Activated CD4-positive, alpha-beta T cell treated with anti-CD3 and anti-CD28 coated beads, Interleukin-2, amount 10 ng/mL, durations not matched to agents 7 days and 5 days (primary cell): ENCODE results near the gene RPL7L1. TPM values are rescaled to one million over a fixed set of nuclear protein-coding genes. Genes with fewer than 3 reads are reported as not detected.
"Not testable (repeated sequence)": the region's sequence is repeated elsewhere in the genome, so short reads cannot be mapped to it uniquely, and the experiment has no call there.

Experiments
- CTCF ChIA-PET: fragments of 350-600 bp; sonication (Branson Sonifier 250); formaldehyde crosslinking; loops from one replicate; lab custom pipeline; 2021; ENCODE audit warnings: antibody characterized with exemption; lab: Charles Lee
- POLR2A ChIA-PET: fragments of 350-600 bp; sonication (Branson Sonifier 250); formaldehyde crosslinking; loops from one replicate; lab custom pipeline; 2021; ENCODE audit warnings: antibody characterized with exemption; lab: Charles Lee
- DNase-seq: peaks from one replicate; pipeline ENCODE4 v3.0.0-alpha.2; 2020
- H3K27ac Mint-ChIP-seq: one replicate; pipeline ENCODE4 v1.8.0; 2021; ENCODE audit warnings: mild to moderate bottlenecking, moderate library complexity, mixed read lengths
- H3K27me3 Mint-ChIP-seq: one replicate; pipeline ENCODE4 v1.8.0; 2021; ENCODE audit warnings: mixed read lengths
- H3K36me3 Mint-ChIP-seq: one replicate; pipeline ENCODE4 v1.8.0; 2021; ENCODE audit warnings: low read depth, mixed read lengths
- H3K4me1 Mint-ChIP-seq: one replicate; pipeline ENCODE4 v1.8.0; 2021; ENCODE audit warnings: mixed read lengths
- H3K4me3 Mint-ChIP-seq: one replicate; pipeline ENCODE4 v1.8.0; 2021; ENCODE audit warnings: mild to moderate bottlenecking, moderate library complexity, mixed read lengths
- H3K9me3 Mint-ChIP-seq: one replicate; pipeline ENCODE4 v1.8.0; 2021; ENCODE audit warnings: mixed read lengths
- total RNA-seq, 2 experiments: library from RNA; stranded (reverse); gene quantifications; one replicate each; pipeline ENCODE4 v1.2.3, GENCODE V29; 2021

Gene RPL7L1
- total RNA-seq, 2 experiments from 2014 or later = 68.7 to 74.0 TPM

DNA sequence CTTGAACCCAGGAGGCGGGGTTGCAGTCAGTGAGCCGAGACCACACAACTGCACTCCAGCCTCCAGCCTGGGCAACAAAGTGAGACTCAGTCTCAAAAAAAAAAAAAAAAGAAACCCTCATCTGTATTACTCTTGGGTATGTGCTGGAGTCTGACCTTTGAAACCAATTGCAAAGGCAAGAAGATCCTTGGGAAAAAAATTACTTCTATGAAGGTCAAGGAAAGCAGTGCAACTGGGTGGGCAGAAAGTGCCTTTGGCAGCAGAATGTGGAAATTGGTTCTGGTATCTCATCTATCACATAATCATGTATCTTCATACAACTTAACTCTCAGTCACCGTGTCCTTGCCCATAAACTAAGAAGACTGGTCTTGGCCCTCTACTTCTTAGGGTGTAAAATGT is 7.7 kb upstream of the RPL7L1 start:
- DNase-seq = no peak
- no peaks in the 10 kb centered on the region for H3K27me3 Mint-ChIP-seq
- ChIA-PET CTCF (no interaction called here), POLR2A (no interaction called here)
- H3K9me3 Mint-ChIP-seq = no peaks in the 10 kb centered on the region
- no peak overlapping the region for H3K27ac Mint-ChIP-seq
- H3K4me1 Mint-ChIP-seq = peaks cover 1% of the 10 kb centered on the region
- H3K36me3 Mint-ChIP-seq = peaks cover 7% of the 10 kb centered on the region
- no peak overlapping the region for H3K4me3 Mint-ChIP-seq

DNA sequence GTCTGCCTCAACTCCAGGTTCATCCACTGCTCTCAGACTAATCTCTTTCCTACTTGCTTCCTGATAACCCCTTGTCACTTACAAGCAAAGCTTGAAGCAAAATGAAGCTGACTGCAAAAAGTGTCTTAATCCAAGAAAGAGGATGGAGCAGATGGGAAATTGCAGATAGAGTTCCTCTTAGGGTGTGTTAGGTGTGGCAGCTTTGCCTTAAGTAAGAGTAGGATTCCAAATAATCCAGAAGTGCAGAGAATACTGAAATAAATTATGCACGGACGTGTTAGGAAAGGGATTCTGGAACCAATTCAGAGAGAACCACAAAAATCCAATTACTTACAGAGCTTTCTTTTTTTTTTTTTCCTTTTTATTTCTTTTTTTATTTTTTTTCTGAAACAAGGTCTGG is 6.1 kb upstream of the RPL7L1 start:
- no peaks in the 10 kb centered on the region for H3K9me3 Mint-ChIP-seq
- no peak overlapping the region for H3K27ac Mint-ChIP-seq
- DNase-seq = no peak
- CTCF ChIA-PET = interaction anchor here (1.1 to 1.6 kb wide), 2 partner anchors 10 to 212 kb away, joined by 5 to 8 read pairs; no protein-coding TSS in a partner anchor
- peaks cover 2% of the 10 kb centered on the region for H3K36me3 Mint-ChIP-seq
- POLR2A ChIA-PET = no interaction called here
- no peaks in the 10 kb centered on the region for H3K27me3 Mint-ChIP-seq
- H3K4me3 Mint-ChIP-seq = no peak overlapping the region
- H3K4me1 Mint-ChIP-seq = peaks cover 6% of the 10 kb centered on the region

DNA sequence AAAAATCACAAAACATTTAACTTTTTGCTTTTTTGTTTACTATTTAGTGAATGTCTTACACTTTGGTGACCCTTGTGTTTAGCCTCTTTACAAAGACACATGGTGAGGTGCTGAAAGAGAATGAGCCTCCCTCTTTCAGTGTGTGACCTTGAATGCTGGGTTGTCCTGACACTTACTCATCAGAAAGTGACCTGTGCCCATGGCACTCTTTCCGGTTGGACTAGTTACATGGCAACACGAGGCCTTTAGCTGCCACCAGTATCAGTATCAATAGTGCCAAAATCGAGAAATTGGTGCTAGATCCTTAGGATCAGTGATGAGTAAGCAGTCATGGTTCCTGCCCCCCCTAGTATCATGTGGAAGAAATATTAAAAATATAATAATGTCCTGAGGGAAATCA is 1.7 kb upstream of the RPL7L1 start:
- Mint-ChIP-seq H3K4me3 (peak overlapping the region; percentile 27), H3K36me3 (peaks cover 11% of the 10 kb centered on the region)
- POLR2A ChIA-PET = interaction anchor here (0.6 kb wide), 1 partner anchor 145 kb away, joined by 9 read pairs; no protein-coding TSS in a partner anchor

DNA sequence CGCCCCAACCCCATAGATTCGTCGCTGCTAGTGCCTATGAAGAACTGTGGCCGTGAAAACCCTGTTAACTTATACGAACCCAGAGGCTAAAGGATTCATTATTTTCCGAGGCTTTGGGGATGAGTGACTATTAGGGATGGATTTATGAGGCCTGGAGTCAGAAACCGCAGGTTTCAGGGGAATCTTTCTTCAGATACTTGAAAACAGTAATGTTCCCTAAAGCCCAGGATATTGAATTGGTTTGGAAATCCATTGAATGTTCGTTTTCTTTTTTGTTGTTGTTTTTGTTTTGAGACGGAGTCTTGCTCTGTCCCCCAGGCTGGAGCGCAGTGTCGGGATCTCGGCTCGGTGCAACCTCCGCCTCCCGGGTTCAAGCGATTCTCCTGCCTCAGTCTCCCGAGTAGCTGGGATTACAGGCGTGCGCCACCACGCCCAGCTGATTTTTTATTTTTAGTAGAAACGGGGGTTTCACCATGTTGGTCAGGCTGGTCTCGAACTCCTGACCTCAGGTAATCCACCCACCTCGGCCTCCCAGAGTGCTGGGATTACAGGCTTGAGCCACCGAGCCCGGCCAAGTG is 913 bp downstream of the RPL7L1 start:
- H3K36me3 Mint-ChIP-seq = peaks cover 30% of the 10 kb centered on the region
- H3K9me3 Mint-ChIP-seq, DNase-seq, H3K27me3 Mint-ChIP-seq: not testable (repeated sequence)
- ChIA-PET POLR2A (interaction anchor here (0.6 to 1.2 kb wide), 4 partner anchors 8 to 310 kb away, joined by 3 to 5 read pairs (median 4); partner anchors contain the start of gene TBCC), CTCF (interaction anchor here (0.6 to 1.6 kb wide), 6 partner anchors 10 to 162 kb away, joined by 3 to 5 read pairs (median 4); a partner anchor contains a TSS)
- H3K4me1 Mint-ChIP-seq = peaks cover 28% of the 10 kb centered on the region
- peak overlapping the region; percentile 96 for H3K4me3 Mint-ChIP-seq
- H3K27ac Mint-ChIP-seq = peak overlapping the region; percentile 99

More for the DNA sequence above, 1.7 kb upstream of the RPL7L1 start:
- CTCF ChIA-PET = interaction anchor here (0.7 to 2.0 kb wide), 5 partner anchors 39 to 216 kb away, joined by 3 to 5 read pairs (median 4); no protein-coding TSS in a partner anchor
- peaks cover 15% of the 10 kb centered on the region for H3K4me1 Mint-ChIP-seq
- H3K27ac Mint-ChIP-seq = peak overlapping the region; percentile 19
- H3K27me3 Mint-ChIP-seq = no peaks in the 10 kb centered on the region
- no peaks in the 10 kb centered on the region for H3K9me3 Mint-ChIP-seq
- no peak for DNase-seq

DNA sequence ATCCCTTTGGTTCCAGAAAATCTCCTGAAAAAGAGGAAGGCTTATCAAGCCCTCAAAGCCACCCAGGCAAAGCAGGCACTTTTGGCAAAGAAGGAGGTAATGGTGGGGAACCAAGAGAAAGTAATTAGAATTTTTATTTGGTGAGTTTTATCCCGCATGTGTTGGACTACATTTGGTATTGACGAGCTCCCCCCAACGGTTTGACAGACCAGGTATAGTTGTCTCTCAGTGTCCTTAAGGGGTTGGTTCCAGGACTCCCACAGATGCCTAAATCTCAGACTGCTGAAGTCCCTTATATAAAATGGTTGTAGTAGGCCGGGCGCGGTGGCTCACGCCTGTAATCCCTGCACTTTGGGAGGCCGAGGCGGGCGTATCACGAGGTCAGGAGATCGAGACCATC is 1.5 kb downstream of the RPL7L1 start:
- H3K9me3 Mint-ChIP-seq, DNase-seq, H3K27me3 Mint-ChIP-seq: not testable (repeated sequence)
- ChIA-PET CTCF (interaction anchor here (0.7 to 1.2 kb wide), 3 partner anchors 10 to 1555 kb away, joined by 3 read pairs; a partner anchor contains a TSS), POLR2A (interaction anchor here (0.6 kb wide), 1 partner anchor 310 kb away, joined by 3 read pairs; no protein-coding TSS in a partner anchor)
- Mint-ChIP-seq H3K4me3 (peak overlapping the region; percentile 96), H3K4me1 (peaks cover 28% of the 10 kb centered on the region), H3K27ac (peak overlapping the region; percentile 99), H3K36me3 (peaks cover 35% of the 10 kb centered on the region)

DNA sequence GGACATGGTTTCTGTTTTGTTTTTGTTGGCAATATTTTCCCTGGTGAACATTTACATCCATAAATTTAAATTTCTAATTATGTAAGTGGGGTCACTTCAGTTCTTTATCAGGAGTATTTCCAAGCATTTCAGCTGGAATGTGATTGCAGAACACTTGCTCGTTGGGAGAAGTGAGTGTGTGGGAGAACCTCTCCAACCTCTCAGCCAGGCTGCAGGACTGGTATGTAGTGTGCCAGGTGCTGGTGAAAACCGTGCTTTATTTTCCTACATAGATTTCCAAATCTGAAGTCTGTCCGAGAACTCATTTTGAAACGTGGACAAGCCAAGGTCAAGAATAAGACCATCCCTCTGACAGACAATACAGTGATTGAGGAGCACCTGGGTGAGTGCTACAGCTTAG is 6.3 kb downstream of the RPL7L1 start:
- DNase-seq = no peak
- no peaks in the 10 kb centered on the region for H3K9me3 Mint-ChIP-seq
- no peak overlapping the region for H3K4me3 Mint-ChIP-seq
- H3K27ac Mint-ChIP-seq = no peak overlapping the region
- H3K4me1 Mint-ChIP-seq = peaks cover 28% of the 10 kb centered on the region
- peaks cover 42% of the 10 kb centered on the region for H3K36me3 Mint-ChIP-seq
- ChIA-PET CTCF (interaction anchor here (0.6 to 1.6 kb wide), 4 partner anchors 140 to 324 kb away, joined by 3 to 6 read pairs (median 4); partner anchors contain the start of gene TBCC), POLR2A (no interaction called here)
- H3K27me3 Mint-ChIP-seq = no peaks in the 10 kb centered on the region

DNA sequence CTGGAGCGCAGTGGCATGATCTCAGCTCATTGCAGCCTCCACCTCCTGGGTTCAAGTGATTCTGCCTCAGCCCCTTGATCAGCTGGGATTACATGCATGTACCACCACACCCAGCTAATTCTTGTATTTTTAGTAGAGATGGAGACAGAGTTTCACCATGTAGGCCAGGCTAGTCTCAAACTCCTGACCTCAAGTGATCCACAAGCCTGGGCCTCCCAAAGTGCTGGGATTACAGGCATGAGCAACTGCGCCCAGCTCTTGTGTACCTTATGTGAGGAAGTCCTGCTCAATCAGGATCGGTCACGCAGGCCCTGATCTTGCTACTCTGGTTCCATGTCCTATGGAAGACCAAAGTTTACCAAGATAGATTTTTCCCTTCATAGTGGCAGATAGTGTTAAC is 8.8 kb downstream of the RPL7L1 start:
- Mint-ChIP-seq H3K27ac (peak overlapping the region; percentile 50), H3K36me3 (peaks cover 35% of the 10 kb centered on the region), H3K4me1 (peaks cover 28% of the 10 kb centered on the region)
- POLR2A ChIA-PET = interaction anchor here (1.1 kb wide), 1 partner anchor 9 kb away, joined by 4 read pairs; the partner anchor contains the start of gene RPL7L1
- CTCF ChIA-PET, DNase-seq, H3K4me3 Mint-ChIP-seq, H3K9me3 Mint-ChIP-seq, H3K27me3 Mint-ChIP-seq: not testable (repeated sequence)

DNA sequence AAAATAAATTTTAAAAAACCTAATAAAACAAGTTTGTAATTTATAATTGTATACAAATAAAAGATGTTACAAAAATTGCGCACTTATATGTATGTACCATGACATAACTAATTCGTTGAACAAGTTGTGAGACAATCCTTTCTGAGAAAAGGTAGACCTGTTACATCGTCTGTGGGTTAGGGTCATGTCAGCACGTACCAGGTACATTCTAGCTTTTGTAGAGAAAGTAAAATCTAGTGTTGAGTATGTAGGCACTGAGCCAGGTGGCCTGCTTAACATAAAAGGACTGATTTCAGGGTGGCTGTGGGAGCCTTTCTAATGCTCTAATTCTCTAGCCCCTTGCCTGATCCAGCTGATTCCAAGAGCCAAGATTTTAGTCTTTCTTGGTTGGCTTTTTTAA is 10.4 kb downstream of the RPL7L1 start:
- Mint-ChIP-seq H3K9me3 (no peaks in the 10 kb centered on the region), H3K27me3 (no peaks in the 10 kb centered on the region), H3K27ac (peak overlapping the region; percentile 94), H3K36me3 (peaks cover 20% of the 10 kb centered on the region), H3K4me1 (peaks cover 24% of the 10 kb centered on the region), H3K4me3 (peak overlapping the region; percentile 85)
- peak; percentile 22 for DNase-seq
- CTCF ChIA-PET = no interaction called here
- POLR2A ChIA-PET = interaction anchor here (0.6 kb wide), 2 partner anchors 40 to 355 kb away, joined by 3 to 6 read pairs; partner anchors contain the start of gene CNPY3

DNA sequence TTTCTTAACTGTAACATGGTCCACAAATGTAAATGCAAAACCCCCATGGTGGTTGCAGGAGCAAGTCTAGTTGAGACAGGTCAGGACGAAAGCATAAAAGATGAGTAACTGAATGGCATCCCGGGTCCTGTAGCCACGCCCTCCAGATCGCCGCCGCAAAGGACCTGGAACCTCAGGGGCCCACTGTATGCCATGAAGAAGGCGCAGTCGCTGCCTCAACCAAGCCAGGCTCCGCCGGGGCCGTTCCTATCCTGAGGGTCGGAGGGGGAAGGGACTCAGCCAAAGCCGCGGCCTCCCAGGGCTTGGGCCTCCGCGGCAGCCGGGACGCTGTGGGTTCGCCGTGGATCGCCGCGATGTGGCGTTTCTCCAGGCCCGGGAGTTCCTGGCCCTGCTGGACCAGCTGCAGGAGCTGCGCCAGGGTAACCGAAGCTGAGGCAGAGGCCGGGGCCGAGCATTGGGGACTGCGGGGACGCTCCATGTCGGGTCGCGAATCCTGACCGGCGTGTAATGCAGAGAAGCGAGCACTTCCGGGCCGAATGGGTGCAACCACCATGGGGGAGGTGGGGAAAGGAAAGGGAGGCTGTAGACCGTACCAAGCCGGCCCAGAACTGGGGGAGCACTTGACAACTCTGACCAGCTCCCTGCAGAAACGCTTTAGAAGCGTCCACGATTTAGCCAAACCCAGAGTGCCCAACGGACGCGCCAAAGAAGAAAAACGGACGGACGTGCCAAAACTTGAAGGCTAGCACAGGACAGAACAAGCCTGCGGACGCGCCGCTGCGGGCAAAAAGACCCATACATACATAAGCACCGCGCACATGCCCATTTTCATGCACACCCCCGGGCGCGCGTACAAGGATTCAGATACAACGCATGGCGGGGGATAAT is 11.1 kb downstream of the RPL7L1 start:
- ChIA-PET CTCF (interaction anchor here (0.6 to 1.5 kb wide), 4 partner anchors 8 to 103 kb away, joined by 3 read pairs; no protein-coding TSS in a partner anchor), POLR2A (interaction anchor here (1.0 kb wide), 1 partner anchor 11 kb away, joined by 4 read pairs; the partner anchor contains the start of gene RPL7L1)
- Mint-ChIP-seq H3K4me3 (peak overlapping the region; percentile 85), H3K27me3 (no peaks in the 10 kb centered on the region), H3K27ac (peak overlapping the region; percentile 94), H3K4me1 (peaks cover 24% of the 10 kb centered on the region), H3K9me3 (no peaks in the 10 kb centered on the region), H3K36me3 (peaks cover 17% of the 10 kb centered on the region)
- peak; percentile 94 for DNase-seq

DNA sequence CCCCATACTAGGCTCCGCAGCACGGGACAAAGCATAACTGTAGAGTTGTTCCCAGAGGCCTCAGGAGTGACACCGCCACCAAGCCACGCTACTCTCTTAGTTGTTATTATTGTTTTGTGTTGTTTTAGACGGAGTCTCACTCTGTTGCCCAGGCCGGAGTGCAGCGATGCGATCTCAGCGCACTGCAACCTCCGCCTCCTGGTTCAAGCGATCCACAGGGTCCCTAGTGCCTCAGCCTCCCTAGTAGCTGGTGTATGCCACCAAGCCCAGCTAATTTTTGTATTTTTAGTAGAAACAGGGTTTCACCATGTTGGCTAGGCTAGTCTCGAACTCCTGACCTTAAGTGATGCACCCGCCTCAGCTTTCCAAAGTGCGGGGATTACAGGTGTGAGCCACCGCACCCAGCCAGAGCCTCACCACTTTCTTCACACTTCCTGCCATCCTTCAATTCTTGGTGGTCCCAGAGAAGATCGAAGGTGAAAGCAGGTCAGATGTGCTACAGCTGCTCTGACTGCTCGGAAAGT is 11.8 kb downstream of the RPL7L1 start:
- ChIA-PET CTCF (interaction anchor here (0.7 to 1.5 kb wide), 4 partner anchors 9 to 178 kb away, joined by 3 to 4 read pairs (median 3); no protein-coding TSS in a partner anchor), POLR2A (interaction anchor here (1.0 kb wide), 1 partner anchor 12 kb away, joined by 4 read pairs; the partner anchor contains the start of gene RPL7L1)
- DNase-seq = no peak
- H3K36me3 Mint-ChIP-seq = peaks cover 10% of the 10 kb centered on the region
- peaks cover 24% of the 10 kb centered on the region for H3K4me1 Mint-ChIP-seq
- peak overlapping the region; percentile 85 for H3K4me3 Mint-ChIP-seq
- peak overlapping the region; percentile 94 for H3K27ac Mint-ChIP-seq
- no peaks in the 10 kb centered on the region for H3K9me3 Mint-ChIP-seq
- no peaks in the 10 kb centered on the region for H3K27me3 Mint-ChIP-seq

DNA sequence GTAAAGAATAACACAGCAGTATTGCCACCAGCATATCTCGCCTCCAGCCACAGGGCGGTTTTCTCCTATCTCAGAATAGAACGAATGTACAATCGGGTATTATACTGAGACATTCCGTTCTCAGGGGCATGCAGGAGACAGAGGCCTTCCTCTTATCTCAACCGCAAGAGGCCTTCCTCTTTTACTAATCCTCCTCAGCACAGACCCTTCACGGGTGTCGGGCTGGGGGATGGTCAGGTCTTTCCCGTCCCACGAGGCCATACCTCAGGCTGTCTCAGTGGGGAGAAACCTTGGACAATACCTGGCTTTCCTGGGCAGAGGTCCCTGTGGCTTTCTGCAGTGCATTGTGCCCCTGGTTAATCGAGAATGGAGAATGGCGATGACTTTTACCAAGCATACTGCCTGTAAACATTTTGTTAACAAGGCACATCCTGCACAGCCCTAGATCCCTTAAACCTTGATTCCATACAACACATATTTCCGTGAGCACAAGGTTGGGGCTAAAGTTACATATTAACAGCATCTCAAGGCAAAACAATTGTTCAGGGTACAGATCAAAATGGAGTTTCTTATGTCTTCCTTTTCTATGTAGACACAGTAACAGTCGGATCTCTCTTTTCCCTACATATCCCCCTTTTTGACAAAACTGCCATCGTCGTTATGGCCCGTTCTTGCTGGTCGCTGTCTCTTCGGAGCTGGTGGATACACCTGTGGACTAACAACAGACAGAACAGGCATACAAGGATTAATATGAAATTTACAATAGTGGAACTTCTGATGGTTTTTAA is 14.8 kb downstream of the RPL7L1 start:
- peaks cover 23% of the 10 kb centered on the region for H3K4me1 Mint-ChIP-seq
- H3K27ac Mint-ChIP-seq, H3K4me3 Mint-ChIP-seq, DNase-seq, POLR2A ChIA-PET, H3K36me3 Mint-ChIP-seq, H3K27me3 Mint-ChIP-seq, CTCF ChIA-PET, H3K9me3 Mint-ChIP-seq: not testable (repeated sequence)
